GM23248 (cell line): ENCODE measurements around the gene PFKFB2. TPM values are rescaled to one million over a fixed set of nuclear protein-coding genes. Genes with fewer than 3 reads are reported as not detected.

Experiments
- DNase-seq: peaks from one replicate; pipeline ENCODE4 v3.0.0-alpha.2; 2015
- H2AFZ ChIP-seq: fragments of 200-600 bp; sonication (generic); 2 replicates; pipeline ENCODE4 v1.6.1; 2016; ENCODE audit warnings: antibody characterized with exemption
- H3F3A ChIP-seq: fragments of 200-600 bp; sonication (generic); 2 replicates; pipeline ENCODE4 v1.6.1; 2016; ENCODE audit warnings: mild to moderate bottlenecking, antibody characterized with exemption, mixed run types; ENCODE audit not compliant: insufficient read depth
- H3K27ac ChIP-seq: fragments of 200-600 bp; sonication (generic); 2 replicates; pipeline ENCODE4 v1.5.1; 2016; ENCODE audit warnings: mild to moderate bottlenecking
- H3K27me3 ChIP-seq: fragments of 200-600 bp; sonication (generic); replicated peaks from 2 replicates; pipeline ENCODE4 v1.6.1; 2016; ENCODE audit warnings: mild to moderate bottlenecking; ENCODE audit not compliant: insufficient read depth
- H3K36me3 ChIP-seq: fragments of 200-600 bp; sonication (generic); 2 replicates; pipeline ENCODE4 v1.6.1; 2016; ENCODE audit warnings: low read depth, mild to moderate bottlenecking
- H3K4me1 ChIP-seq: fragments of 200-600 bp; sonication (generic); 2 replicates; pipeline ENCODE4 v1.6.1; 2016; ENCODE audit warnings: mild to moderate bottlenecking; ENCODE audit not compliant: insufficient read depth
- H3K4me2 ChIP-seq: fragments of 200-600 bp; sonication (generic); one replicate; pipeline ENCODE4 v1.6.1; 2016; ENCODE audit warnings: mild to moderate bottlenecking; ENCODE audit not compliant: unreplicated experiment
- H3K4me3 ChIP-seq: fragments of 200-600 bp; sonication (generic); 2 replicates; pipeline ENCODE4 v1.5.1; 2016; ENCODE audit warnings: mild to moderate bottlenecking
- H3K79me2 ChIP-seq: fragments of 200-600 bp; sonication (generic); 2 replicates; pipeline ENCODE4 v1.6.1; 2016; ENCODE audit warnings: mild to moderate bottlenecking; ENCODE audit not compliant: insufficient read depth
- H3K9ac ChIP-seq: fragments of 200-600 bp; sonication (generic); 2 replicates; pipeline ENCODE4 v1.6.1; 2016; ENCODE audit warnings: mild to moderate bottlenecking
- H3K9me2 ChIP-seq: fragments of 200-600 bp; sonication (generic); 2 replicates; pipeline ENCODE4 v1.6.1; 2016; ENCODE audit warnings: mixed run types, mild to moderate bottlenecking, moderate library complexity; ENCODE audit not compliant: insufficient read depth
- H3K9me3 ChIP-seq: fragments of 200-600 bp; sonication (generic); one replicate; pipeline ENCODE4 v1.6.1; 2017; ENCODE audit warnings: low read depth
- H4K20me1 ChIP-seq: fragments of 200-600 bp; sonication (generic); 2 replicates; pipeline ENCODE4 v1.6.0; 2016; ENCODE audit not compliant: insufficient read depth
- EZH2 ChIP-seq: fragments of 200-600 bp; sonication (generic); IDR thresholded peaks from 2 replicates; pipeline ENCODE4 v1.6.1; 2018; ENCODE audit warnings: antibody characterized with exemption, mild to moderate bottlenecking; ENCODE audit not compliant: insufficient read depth, poor library complexity, severe bottlenecking
- EZH2phosphoT487 ChIP-seq: fragments of 200-600 bp; sonication (generic); IDR thresholded peaks from 2 replicates; pipeline ENCODE4 v1.6.1; 2018; ENCODE audit warnings: antibody characterized with exemption, moderate library complexity, mild to moderate bottlenecking, low read depth; ENCODE audit not compliant: insufficient read depth
- WGBS, 2 experiments: methylation state at CpG; one replicate each; pipeline ENCODE4 v1.1.6; 2015 to 2017; ENCODE audit warnings: low lambda C conversion rate in 2 of 2, low coverage in 1 of 2; ENCODE audit errors: missing lambda C conversion rate in 2 of 2; 5-methylcytosine and 5-hydroxymethylcytosine counted together
- in situ Hi-C: fragments of 300-500 bp; cut with MboI; formaldehyde crosslinking; loops from 2 replicates; pipeline ENCODE4 v1.15.0; 2020
- polyA plus RNA-seq: library from polyadenylated mRNA; unstranded; fragments of >200 nt; fragmentation: Nextera tagmentation; extraction: Ambion mirVana; gene quantifications from 2 replicates; pipeline ENCODE4 v1.2.1, GENCODE V29; 2016
- total RNA-seq: library from RNA; depleted of rRNA; stranded (reverse); fragments of >200 nt; shearing (Covaris generic); gene quantifications from 2 replicates; pipeline ENCODE4 v1.2.3, GENCODE V29; 2014

Gene PFKFB2
- total and polyA plus RNA-seq, 2 experiments from 2014 or later, result 1.6 to 4.2 TPM

DNA sequence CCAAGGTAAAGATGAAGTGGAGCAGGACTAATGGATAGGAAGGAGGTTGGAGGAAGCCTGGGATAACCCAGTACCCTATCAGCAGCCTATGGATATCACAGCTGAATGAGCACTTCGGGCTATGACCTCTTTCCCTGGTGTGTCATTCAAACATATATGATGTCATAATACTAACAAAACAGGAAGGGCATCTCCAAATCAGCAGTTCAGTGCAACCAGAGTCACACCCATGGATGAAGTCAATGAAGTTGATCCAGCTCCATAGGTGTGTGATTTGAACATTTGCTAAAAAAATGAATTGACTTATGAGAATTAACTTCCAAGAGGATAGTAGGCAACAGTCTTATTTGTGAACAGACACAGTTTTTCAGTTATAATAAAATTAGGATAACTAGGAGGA, 18.9 kb upstream of the PFKFB2 start:
- Histone ChIP-seq H3K36me3 (no peaks in the 10 kb centered on the region), H3K27ac (no peak overlapping the region), H3K9ac (no peak overlapping the region), H3K4me2 (no peak overlapping the region), H3K79me2 (no peaks in the 10 kb centered on the region), H3K9me3 (no peaks in the 10 kb centered on the region), H3F3A (peaks cover 16% of the 10 kb centered on the region), H4K20me1 (no peaks in the 10 kb centered on the region), H3K9me2 (no peaks in the 10 kb centered on the region), H3K4me1 (peaks cover 22% of the 10 kb centered on the region), H2AFZ (no peak overlapping the region), H3K27me3 (no peaks in the 10 kb centered on the region), H3K4me3 (no peak overlapping the region)
- WGBS, 2 experiments, result 44 to 51% methylated on average over 1 of the region's 1 CpG
- DNase-seq, result peak; percentile 10
- TF ChIP-seq EZH2phosphoT487, result no peak
- no peak for TF ChIP-seq EZH2
- in situ Hi-C loops, result no loop called here

DNA sequence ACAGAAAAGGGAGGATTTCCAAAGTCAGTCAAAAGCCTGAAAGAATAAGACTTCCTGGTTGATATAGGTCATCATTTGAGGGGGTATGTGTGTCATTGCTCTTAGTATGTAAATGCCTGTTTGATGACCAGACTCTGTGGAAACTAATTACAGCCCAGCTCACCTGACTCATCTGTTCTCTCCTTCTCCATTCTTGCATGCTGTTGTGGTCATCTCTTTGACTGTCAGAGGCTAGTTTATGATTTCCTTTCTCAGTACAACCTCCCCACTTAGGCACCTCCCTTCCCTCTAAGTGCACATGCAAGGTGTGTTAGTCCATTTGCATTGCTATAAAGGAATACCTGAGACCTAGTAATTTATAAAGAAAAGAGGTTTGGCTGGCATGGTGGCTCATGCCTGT, 18.1 kb upstream of the PFKFB2 start:
- no peak overlapping the region for H3K9ac ChIP-seq

DNA sequence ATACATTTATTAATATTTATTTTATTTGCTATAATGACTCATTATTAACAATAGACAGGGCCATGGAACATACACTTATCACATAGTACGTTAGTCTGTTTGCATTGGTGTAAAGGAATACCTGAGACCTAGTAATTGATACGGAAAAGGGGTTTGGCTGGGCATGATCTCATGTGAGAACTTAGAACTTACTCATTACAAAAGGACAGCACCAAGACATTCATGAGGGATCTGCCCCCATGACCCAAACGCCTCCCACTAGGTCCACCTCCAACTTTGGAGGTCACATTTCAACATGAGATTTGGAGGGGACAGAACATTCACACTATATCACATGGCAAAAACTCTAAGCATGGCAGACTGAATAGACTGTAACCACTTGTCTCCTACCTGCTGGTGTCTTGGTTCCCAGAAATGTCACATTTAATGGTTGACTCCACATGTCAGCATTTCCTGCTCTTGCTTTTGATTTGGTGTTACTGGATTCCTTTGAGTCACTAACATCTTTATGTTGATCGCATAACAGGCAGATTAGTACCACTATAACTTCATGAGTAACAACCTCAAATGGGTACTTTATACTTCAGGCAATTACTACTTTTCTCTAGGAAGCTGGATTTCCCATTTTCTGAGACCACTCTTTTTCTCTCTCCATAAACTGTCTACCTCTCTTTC, 17.1 kb upstream of the PFKFB2 start:
- TF ChIP-seq EZH2phosphoT487 (no peak), EZH2 (no peak)
- in situ Hi-C loops, result no loop called here
- WGBS, 2 experiments, result 67 to 75% methylated on average over 4 of the region's 4 CpGs

More for the DNA sequence above, 18.1 kb upstream of the PFKFB2 start:
- H3K4me2 ChIP-seq, result peak overlapping the region; percentile 4
- H4K20me1 ChIP-seq, result no peaks in the 10 kb centered on the region
- no peaks in the 10 kb centered on the region for H3K9me2 ChIP-seq
- peaks cover 18% of the 10 kb centered on the region for H3F3A ChIP-seq
- no peaks in the 10 kb centered on the region for H3K36me3 ChIP-seq
- H3K27me3 ChIP-seq, result no peaks in the 10 kb centered on the region
- no peak overlapping the region for H3K4me3 ChIP-seq
- H3K9me3 ChIP-seq, result no peaks in the 10 kb centered on the region
- peak; percentile 92 for DNase-seq
- no peaks in the 10 kb centered on the region for H3K79me2 ChIP-seq
- in situ Hi-C loops, result no loop called here
- TF ChIP-seq EZH2 (no peak), EZH2phosphoT487 (no peak)
- peak overlapping the region; percentile 31; the same call in 1 of the 2 replicates for H3K27ac ChIP-seq
- H2AFZ ChIP-seq, result no peak overlapping the region
- H3K4me1 ChIP-seq, result peaks cover 28% of the 10 kb centered on the region

GRCh38 chr1:207036865-207037264, 16.2 kb upstream of the PFKFB2 start:
- Histone ChIP-seq H3K4me2 (no peak overlapping the region), H3F3A (peaks cover 29% of the 10 kb centered on the region), H3K9me3 (no peaks in the 10 kb centered on the region), H3K79me2 (no peaks in the 10 kb centered on the region), H4K20me1 (no peaks in the 10 kb centered on the region), H3K27ac (no peak overlapping the region), H3K4me3 (no peak overlapping the region), H3K36me3 (no peaks in the 10 kb centered on the region), H3K4me1 (peaks cover 35% of the 10 kb centered on the region), H2AFZ (no peak overlapping the region), H3K27me3 (no peaks in the 10 kb centered on the region), H3K9me2 (no peaks in the 10 kb centered on the region), H3K9ac (no peak overlapping the region)
- no peak for TF ChIP-seq EZH2
- no peak for TF ChIP-seq EZH2phosphoT487
- WGBS, 2 experiments, result 94 to 100% methylated on average over 1 of the region's 1 CpG
- DNase-seq, result no peak
- in situ Hi-C loops, result no loop called here

More for the DNA sequence above, 17.1 kb upstream of the PFKFB2 start:
- DNase-seq, result peak; percentile 29
- H3K36me3 ChIP-seq, result no peaks in the 10 kb centered on the region
- H3K9ac ChIP-seq, result no peak overlapping the region
- H3K9me2 ChIP-seq, result no peaks in the 10 kb centered on the region
- H3K27ac ChIP-seq, result no peak overlapping the region
- no peak overlapping the region for H3K4me3 ChIP-seq
- no peaks in the 10 kb centered on the region for H3K79me2 ChIP-seq
- H3K9me3 ChIP-seq, result no peaks in the 10 kb centered on the region
- H2AFZ ChIP-seq, result no peak overlapping the region
- H3K4me1 ChIP-seq, result peaks cover 35% of the 10 kb centered on the region
- no peaks in the 10 kb centered on the region for H4K20me1 ChIP-seq
- H3F3A ChIP-seq, result peaks cover 25% of the 10 kb centered on the region
- H3K27me3 ChIP-seq, result no peaks in the 10 kb centered on the region
- no peak overlapping the region for H3K4me2 ChIP-seq
